ENCODE measurements around the gene FAM90A26.
A peak's percentile ranks its signal among the peaks of the same experiment; 100 is the strongest.
"Not testable (repeated sequence)": the region's sequence is repeated elsewhere in the genome, so short reads cannot be mapped to it uniquely, and the experiment has no call there.

Gene FAM90A26, protein sequence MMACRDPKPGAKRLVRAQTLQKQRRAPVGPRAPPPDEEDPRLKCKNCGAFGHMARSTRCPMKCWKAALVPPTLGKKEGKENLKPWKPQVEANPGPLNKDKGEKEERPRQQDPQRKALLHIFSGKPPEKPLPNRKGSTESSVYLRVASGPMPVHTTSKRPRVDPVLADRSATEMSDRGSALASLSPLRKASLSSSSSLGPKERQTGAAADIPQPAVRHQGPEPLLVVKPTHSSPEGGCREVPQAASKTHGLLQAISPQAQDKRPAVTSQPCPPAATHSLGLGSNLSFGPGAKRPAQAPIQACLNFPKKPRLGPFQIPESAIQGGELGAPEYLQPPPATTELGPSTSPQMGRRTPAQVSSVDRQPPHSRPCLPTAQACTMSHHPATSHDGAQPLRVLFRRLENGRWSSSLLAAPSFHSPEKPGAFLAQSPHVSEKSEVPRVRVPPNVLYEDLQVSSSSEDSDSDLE

DNA sequence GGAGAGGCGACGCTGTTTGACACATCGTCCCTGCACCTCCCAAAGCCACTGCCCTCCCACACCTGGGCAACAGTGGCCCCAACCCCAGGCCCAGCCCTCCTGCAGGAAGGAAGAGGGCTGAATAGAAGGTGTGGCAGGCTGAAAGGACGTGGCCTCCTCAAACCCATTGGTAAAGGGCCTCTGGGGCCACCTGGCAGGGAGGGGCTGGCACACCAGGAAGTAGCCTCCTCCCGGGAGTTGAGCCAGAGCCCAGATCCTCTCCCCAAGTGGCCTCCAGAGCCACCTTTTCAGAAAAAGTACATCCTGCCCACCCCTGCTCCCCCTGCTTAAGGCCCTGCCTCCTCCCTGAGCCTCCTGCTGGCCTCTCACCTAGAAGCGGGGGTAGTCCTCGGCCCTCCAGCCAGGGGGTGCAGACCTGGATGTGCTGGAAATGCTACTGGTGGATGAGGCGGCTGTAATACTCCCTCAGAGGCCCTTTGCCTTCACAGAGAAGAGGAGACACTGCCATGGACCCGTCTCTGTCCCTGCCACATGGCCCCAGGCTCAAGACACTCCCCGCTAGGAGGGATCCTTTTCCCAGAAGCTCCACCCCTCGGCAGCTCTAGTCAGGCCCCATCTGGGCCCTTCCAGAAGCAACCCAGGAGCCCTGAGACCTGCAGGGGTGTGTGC is at the start of gene FAM90A26:
TSS of gene FAM90A26 (plus strand) at position 619 of the 669 bp plus-strand sequence. CDS start 2,764 bp downstream, outside the sequence.
- not testable (repeated sequence) for DNase-seq

DNA sequence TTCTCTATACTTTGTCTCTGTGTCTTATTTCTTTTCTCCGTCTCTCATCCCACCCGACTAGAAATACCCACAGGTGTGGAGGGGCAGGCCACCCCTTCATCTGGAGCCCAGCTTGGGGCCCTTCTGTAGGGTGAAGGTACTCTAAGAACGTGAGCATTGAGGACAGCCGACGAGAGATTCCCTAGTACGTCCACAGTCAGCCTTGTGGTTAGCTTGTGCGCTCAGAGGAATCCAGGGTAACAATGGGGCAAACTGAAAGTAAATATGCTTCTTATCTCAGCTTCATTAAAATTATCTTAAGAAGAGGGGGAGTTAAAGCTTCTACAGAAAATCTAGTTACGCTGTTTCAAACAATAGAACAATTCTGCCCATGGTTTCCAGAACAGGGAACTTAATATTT is 47.5 kb upstream of the FAM90A26 start:
- not testable (repeated sequence) for DNase-seq

DNA sequence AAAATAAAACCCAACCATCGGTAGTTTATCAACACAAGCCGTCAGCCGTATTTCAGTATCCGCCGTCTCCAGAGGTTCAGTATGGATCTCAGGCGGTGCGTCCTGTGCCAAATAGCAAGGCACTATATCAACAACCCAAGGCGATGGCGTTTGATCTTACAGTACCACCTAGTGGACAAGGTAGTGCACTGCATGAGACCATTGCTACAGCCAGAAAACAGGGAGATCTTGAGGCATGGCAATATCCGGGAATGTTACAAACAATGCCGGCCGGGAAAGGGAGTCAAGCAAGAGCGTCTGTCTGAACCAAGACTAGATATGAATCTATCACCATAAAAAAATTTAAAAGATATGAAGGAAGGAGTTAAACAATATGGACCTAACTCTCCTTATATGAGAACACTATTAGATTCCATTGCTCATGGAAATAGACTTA is 46.6 kb upstream of the FAM90A26 start:
- DNase-seq, result peak; percentile 52

DNA sequence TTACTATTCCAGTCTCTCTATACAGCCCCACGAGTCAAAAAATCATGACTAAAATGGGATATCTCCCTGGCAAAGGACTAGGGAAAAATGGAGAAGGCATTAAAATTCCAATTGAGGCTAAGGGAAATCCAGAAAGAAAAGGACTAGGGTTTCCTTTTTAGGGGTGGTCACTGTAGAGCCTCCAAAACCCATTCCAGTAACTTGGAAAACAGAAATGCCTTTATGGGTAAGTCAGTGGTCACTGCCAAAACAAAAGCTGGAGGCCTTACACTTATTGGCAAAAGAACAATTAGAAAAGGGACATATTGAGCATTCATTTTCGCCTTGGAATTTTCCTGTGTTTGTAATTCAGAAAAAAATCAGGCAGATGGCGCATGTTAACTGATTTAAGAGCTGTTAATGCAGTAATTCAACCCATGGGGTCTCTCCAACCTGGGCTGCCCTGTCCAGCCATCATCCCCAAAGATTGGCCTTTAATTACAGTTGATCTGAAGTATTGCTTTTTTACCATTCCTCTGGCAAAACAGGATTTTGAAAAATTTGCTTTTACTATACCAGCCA is 44.5 kb upstream of the FAM90A26 start:
- DNase-seq, result not testable (repeated sequence)

DNA sequence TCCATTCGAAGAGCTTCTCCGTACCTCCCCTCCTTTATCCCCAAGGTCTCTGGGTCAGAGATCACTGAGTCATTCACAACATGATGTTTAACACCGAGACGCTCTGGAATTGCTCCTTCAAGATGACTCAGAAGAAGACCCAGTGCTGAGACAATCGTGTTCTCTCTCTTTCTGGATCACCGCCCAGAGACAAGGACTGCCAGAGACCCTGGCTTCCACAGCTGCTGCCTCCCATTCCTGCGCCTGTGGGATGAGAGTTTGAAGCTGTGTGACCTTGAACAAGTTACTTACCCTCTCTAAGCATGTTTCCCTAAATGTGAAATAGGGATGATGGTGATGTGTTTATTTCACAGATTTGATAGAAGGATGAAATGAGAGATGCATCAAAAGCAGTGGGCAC is 38.8 kb upstream of the FAM90A26 start:
- DNase-seq, result not testable (repeated sequence)

DNA sequence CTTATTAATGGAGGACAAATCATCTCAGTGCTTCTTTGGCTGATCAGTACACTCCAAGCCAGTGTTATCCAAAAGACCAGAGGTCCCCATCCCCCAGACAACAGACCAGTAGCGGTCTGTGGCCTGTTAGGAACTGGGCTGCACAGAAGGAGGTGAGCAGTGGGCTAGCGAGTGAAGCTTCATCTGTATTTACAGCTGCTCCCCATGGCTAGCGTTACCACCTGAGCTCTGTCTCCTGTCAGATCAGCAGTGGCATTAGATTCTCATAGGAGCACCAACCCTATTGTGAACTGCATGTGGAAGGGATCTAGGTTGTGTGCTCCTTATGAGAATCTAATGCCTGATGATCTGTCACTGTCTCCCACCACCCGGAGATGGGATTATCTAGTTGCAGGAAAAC is 37.4 kb upstream of the FAM90A26 start:
- not testable (repeated sequence) for DNase-seq

DNA sequence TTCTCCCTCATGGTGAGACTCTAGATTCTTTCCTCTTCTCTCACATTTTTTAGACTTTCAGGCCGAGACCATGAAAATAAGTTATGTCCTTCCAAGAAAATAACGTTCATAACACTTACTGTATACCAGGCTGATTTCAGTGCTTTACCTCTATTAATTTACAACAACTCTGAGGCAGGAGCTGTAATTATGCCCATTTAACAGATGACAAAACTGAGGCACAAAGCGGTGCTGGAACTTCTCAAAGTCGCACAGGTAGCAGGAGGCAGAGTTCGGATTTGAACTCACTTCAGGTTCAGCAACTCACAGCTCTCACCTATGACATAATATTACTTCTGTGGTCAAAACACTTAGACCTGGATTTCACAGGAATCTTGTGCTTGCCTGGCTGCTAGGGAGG is 36.2 kb upstream of the FAM90A26 start:
- DNase-seq, result not testable (repeated sequence)

DNA sequence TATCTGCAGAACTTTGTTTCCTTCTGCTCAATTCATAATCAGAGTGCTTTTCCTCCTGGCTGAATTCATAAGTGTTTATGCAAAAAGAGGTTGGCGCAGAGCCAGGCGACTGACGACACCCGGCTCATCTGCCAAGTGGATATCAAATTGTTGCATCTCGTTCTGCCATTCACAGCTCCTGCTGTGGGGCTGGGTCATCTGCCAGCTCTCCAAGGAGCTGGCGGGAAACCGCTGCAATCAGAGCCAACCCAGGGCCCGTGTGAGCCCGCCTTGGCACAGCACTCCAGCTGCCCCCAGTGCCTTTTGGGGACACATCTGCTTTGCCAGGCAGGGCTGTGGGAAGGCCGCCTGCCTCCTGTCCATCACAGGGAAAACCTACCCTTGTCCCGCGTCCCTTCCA is 35.7 kb upstream of the FAM90A26 start:
- DNase-seq, result not testable (repeated sequence)

DNA sequence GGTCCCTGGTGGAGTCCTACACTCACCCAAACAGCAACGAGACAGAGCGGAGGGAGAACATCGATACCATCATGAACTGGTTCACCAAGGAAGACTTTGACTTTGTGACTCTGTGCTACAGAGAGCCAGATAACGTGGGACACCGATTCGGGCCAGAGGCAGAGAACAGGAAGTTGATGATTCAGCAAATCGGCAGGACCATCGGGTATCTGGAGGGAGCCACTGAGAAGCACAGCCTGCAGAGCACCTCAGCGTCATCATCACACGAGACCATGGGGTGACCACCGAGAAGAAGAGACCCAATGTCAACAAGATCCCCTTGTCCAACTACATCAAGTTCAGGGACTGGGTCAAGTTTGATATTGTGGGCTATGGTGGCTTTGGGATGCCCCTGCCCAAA is 29.2 kb upstream of the FAM90A26 start:
- DNase-seq, result not testable (repeated sequence)

DNA sequence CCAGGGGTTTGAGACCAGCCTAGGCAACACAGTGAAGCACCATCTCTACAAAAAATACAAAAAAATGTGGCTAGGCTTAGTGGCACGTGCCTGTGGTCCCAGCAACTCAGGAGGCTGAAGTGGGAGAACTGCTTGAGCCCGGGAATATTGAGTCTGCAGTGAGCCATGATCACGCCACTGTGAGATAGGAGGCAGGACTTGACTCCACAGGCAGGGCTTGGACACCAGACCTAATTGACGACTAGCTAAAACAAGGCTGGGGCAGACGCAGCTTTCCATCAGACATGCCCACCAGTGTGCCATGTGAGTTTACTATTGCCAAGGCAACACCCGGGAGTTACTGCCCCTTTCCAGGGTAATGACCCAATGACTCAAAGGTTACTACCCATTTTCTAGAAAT is 27.4 kb upstream of the FAM90A26 start:
- not testable (repeated sequence) for DNase-seq

DNA sequence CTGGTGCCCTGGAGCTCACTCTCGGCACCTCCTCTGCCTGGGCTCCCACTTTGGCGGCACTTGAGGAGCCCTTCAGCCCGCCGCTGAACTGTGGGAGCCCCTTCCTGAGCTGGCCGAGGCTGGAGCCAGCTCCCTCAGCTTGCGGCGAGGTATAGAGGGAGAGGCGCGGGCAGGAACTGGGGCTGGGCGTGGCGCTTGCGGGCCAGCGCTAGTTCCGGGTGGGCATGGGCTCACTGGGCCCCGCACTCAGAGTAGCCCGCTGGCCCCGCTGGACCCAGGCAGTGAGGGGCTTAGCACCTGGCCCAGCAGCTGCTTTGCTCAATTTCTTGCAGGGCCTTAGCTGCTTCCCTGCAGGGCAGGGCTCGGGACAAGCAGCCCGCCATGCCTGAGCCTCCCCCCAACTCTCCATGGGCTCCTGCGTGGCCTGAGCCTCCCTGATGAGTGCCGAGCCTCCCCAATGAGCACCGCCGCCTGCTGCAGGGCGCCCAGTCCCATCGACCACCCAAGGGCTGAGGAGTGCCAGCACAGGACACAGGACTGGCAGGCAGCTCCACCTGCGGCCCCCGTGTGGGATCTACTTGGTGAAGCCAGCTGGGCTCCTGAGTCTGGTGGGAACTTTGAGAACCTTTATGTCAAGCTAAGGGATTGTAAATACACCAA is 26.7 kb upstream of the FAM90A26 start:
- no peak for DNase-seq

DNA sequence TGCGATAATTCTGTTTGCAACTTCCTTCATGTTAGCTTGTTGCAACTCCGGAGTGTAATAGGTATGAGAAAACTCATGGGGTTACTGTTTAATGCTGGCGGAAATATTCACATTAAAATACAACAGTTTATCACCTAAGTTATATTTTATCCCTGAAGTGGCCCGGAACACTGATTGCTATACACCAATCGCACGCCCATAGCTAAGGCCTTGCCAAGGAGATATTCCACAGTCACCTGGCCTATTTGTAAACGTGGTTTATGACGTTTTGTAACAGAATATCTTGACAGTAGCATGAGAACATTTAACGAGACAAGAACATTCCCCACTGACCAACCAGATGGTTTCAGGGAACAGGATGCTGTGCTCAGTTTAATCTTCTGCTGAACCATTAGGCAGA is 23.2 kb upstream of the FAM90A26 start:
- no peak for DNase-seq

DNA sequence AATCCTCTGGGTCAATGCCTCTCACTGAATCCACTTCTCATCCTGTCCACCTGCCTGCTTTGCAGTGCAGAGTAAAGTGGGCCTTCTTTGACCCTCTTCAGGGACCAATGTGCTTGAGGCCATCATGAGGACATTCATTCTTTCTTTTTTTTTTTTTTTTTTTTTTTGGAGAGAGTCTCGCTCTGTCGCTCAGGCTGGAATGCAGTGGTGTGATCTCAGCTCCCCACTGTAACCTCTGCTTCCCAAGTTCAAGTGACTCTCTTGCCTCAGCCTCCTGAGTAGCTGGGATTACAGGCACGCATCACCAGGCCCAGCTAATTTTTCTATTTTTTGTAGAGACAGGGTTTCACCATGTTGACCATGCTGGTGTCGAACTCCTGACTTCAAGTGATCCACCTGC is 22.8 kb upstream of the FAM90A26 start:
- DNase-seq, result not testable (repeated sequence)

DNA sequence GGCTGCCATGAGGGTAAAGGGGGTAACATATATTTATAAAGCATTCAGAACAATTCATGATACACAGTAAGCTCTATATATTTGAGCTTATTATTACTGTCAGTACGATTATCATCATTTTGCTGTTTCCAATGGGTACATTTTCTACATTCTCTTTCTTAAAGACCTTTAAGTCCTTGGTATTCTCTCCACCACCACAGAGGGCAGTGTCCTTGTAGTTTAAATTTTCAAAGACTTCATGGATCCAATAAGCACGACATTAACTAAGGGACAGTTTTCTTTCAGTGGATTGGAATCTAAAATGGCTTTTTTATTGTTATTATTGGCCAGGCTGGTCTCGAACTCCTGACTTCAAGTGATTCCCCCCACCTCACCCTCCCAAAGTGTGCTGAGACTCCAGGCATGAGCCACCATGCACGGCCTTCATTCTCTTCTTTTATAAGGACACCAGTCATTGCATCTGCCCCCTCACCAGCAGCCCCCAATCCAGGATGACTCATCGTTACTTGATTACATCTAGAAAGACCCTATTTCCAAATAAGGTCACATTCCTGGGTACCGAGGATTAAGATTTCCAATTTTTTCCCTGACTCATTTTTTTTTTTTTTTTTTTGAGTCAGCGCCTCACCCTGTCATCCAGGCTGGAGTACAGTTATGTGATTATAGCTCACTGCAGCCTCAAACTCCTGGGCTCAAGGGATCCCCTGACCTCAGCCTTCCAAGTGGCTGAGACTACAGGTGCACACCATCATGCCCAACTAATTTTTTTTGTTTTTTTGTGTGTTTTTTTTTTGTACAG is 21.4 kb upstream of the FAM90A26 start:
- DNase-seq, result not testable (repeated sequence)

DNA sequence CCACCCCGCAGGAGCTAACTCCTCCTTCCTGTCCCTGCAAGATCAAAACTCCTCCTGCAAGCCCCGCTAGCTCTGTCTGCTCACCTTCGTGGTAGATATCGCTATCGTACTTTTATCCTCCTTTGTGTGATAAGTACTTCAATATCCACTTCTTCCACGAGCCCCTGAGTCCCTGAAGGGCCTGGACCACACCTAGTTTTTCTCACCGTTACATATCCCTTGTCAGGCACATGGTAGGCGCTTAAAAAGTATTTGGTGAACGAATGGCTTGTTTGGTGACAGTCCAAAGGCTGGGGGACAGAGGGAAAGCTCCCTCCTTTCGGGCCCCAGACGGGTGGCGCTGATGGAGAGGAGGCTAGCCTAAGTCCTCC is 18.4 kb upstream of the FAM90A26 start:
- not testable (repeated sequence) for DNase-seq

DNA sequence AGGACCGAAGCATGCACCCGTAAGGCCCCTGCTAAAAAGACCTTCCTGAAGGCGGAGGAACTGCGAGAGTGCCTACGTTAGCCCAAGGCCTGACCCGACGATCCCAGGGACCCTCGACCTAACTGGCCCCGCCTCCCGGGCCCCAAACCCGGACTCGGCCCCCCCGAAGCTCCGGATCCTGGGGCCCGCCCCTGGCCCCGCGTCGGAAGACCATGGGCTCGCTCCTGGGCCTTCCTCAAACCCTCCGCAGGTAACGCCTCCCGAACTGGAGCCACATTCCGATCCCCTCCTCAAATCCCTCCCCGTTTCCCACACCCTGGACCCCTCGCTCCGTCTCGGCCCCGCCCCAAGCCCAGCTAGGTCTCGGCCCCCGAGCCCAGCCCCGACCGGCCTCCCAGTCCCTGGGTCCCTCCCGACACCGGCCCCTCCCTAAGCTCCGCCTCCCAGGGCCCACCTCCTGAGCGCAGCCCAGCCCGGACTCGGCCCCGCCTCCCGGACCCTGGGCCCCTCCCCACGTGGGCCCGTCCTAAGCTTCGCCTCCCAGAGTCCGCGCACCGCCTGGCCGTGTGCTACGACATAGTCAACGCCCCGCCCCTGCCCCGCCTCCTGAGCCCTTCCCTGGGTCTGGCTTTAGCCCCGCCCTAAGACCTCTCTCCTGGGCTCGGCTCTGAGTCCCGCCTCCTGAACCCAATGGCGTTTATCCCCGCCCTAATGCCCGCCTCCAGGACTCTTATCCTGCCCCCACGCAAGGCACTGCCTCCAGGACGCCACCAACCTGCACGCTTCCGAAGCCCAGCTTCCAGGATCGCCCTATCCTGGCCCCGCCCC is 17.8 kb upstream of the FAM90A26 start:
- peak; percentile 97 for DNase-seq

DNA sequence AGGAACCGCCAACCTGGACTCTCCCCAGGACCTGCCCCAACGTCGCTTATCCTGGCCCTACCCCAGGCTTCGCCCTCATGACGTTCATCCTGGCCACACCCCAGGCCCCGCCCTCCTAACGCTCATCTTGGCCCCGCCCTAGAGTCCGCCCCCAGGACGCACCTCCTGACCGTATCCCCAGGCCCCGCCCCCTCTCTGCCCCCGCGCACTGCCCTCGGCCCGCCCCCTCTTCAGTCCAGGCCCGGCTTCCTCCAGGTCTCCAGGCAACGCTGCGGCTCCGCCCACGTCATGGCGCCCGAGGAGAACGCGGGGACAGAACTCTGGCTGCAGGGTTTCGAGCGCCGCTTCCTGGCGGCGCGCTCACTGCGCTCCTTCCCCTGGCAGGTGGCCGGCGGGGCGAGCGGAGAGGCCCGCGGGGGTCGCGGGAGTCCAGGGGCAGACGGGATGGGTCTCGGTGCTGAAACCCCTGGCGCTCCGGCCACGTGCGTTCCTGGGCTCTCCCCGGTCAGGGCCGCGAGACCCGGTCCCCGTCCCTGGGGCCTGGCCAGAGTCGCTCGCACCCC is 17.1 kb upstream of the FAM90A26 start:
- peak; percentile 96 for DNase-seq

DNA sequence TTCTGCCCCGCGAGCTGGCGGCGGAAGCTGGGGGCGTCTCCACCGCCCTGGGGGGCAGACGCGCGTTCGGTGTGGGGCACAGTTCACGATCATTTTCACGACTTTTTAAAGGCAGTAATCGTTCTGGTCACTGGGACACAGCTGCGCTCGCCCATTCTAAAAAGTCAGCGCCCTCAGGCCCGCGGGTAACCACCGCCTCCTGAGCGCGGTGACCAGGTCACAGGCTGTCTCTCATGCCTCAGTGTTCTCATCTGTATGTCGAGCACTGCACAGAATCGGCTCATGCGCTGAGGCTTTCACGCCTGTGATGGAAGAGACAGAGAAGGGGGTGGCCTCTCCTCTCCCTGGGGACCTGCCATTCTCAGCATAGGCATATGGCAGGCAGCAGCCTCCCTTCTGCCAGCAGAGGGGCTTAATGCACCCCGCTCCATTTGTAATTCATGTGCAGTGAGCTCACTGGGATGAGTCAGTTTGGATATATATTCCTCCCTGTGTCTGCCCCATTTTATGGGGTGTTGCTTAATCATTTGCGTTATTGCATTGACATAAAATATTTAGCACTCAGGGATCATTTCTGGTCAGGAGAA is 16.5 kb upstream of the FAM90A26 start:
- not testable (repeated sequence) for DNase-seq

DNA sequence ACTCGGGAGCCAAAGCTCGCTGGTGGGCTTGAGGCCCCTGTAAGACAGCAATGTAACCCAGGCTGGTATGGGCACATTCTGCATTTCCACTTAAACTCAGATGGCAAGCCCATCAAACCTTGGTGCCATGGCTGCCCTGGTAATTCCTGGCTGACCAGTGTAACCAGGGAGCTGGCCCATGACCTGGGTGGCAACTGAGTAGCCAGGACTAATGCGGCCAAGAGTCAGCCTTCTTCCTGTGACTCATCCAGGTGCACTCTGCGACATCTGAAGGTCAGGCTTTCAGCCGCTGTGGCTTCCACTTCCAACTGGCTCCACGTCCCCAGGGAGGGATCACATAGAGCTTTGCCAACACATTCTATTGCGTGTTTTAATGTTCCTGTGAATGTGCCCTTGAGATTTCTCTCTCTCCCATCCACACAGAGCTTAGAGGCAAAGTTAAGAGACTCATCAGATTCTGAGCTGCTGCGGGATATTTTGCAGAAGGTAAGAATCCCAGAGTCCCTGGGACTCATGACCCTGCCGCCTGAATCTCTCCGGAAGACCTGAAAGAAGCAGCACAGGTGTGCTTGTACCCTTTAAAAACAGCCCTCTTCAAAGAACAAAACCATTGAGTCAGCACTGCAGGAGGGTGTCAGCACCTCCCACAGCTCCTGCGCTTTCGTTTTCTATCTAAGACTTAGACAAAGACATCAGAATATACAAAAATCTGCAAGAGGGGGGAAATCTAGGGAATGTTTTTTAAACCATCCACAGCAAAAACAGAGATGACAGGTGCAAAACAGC is 14.9 kb upstream of the FAM90A26 start:
- peak; percentile 19 for DNase-seq

DNA sequence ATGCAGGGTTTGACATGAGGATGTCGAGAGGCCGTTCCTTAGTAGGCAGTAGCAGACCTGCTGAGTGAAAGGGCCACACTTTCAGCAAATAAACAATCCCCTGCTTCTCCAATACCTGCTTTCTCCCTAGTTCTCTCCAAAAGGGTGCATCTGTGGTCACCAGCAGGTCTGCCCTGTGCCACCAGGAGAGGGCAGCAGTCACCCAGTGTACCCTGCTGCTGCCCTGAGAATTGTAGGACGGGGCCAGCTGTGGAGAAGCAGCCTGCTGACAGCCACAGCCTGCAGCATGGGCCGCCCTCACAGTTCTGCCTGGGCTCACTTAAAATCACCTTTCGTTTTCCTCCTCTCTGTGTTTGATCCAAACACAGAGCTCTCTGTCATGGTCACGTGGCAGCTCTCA is 11.8 kb upstream of the FAM90A26 start:
- DNase-seq, result not testable (repeated sequence)

Measured in activated CD4-positive, alpha-beta T cell treated with anti-CD3 and anti-CD28 coated beads, Interleukin-2, amount 50 U/mL, for 16 hours (primary cell).